ENCODE results near the gene PITRM1.

GRCh38 chr10:3109633-3110032 is 62.9 kb downstream of the PITRM1 start:
- no peak for TF ChIP-seq CTCF (conservative IDR thresholded peaks at IDR 0.05; ENCODE audit: low read length)
- no peak for TF ChIP-seq EZH2phosphoT487 (IDR thresholded peaks at IDR 0.05; ENCODE audit: borderline replicate concordance, low read depth, low read length)
